NT2/D1 (cell line): Measurements from ENCODE around the gene ELP4.

Experiments used
- DNase-seq: peaks from one replicate; pipeline ENCODE4 v3.0.0-alpha.2; 2011; ENCODE audit warnings: low read depth, low spot score
- H3K27me3 ChIP-seq: 2 replicates; pipeline ENCODE4 v1.6.0; 2011; ENCODE audit warnings: mild to moderate bottlenecking; ENCODE audit not compliant: insufficient read length, insufficient read depth
- H3K36me3 ChIP-seq: 2 replicates; pipeline ENCODE4 v1.6.1; 2011; ENCODE audit warnings: mild to moderate bottlenecking, low read length, mixed read lengths; ENCODE audit not compliant: insufficient read depth, insufficient read length
- H3K4me1 ChIP-seq: 2 replicates; pipeline ENCODE4 v1.5.1; 2011; ENCODE audit not compliant: insufficient read depth, insufficient read length
- H3K4me3 ChIP-seq: 2 replicates; pipeline ENCODE4 v1.5.1; 2011; ENCODE audit warnings: low read depth; ENCODE audit not compliant: insufficient read length
- H3K9ac ChIP-seq: 2 replicates; pipeline ENCODE4 v1.6.0; 2011; ENCODE audit warnings: low read depth; ENCODE audit not compliant: insufficient read length
- H3K9me3 ChIP-seq: 2 replicates; pipeline ENCODE4 v1.5.1; 2011; ENCODE audit warnings: mild to moderate bottlenecking, low read length; ENCODE audit not compliant: insufficient read depth
- SUZ12 ChIP-seq: IDR thresholded peaks from 2 replicates; pipeline ENCODE4 v1.6.1; 2011; ENCODE audit not compliant: insufficient read length, insufficient read depth; ENCODE audit errors: extremely low read depth
- YY1 ChIP-seq: IDR thresholded peaks from 2 replicates; pipeline ENCODE4 v1.6.1; 2011; ENCODE audit not compliant: insufficient read length, insufficient read depth
- ZNF274 ChIP-seq: IDR thresholded peaks from 2 replicates; pipeline ENCODE4 v1.6.1; 2011; ENCODE audit warnings: mild to moderate bottlenecking, low read depth, low read length

The ELP4 gene

GRCh38 chr11:31706357-31706756 is 196.8 kb downstream of the ELP4 start:
- no peak for DNase-seq
- no peaks in the 10 kb centered on the region for H3K9me3 ChIP-seq
- no peak overlapping the region for H3K9ac ChIP-seq
- H3K36me3 ChIP-seq, result no peaks in the 10 kb centered on the region
- TF ChIP-seq YY1 (no peak), SUZ12 (no peak), ZNF274 (no peak)
- no peak overlapping the region for H3K4me3 ChIP-seq
- no peaks in the 10 kb centered on the region for H3K4me1 ChIP-seq
- no peaks in the 10 kb centered on the region for H3K27me3 ChIP-seq

GRCh38 chr11:31711137-31711536 is 201.6 kb downstream of the ELP4 start:
- no peak overlapping the region for H3K4me3 ChIP-seq
- H3K9ac ChIP-seq, result no peak overlapping the region
- no peaks in the 10 kb centered on the region for H3K27me3 ChIP-seq
- DNase-seq, result no peak
- H3K36me3 ChIP-seq, result no peaks in the 10 kb centered on the region
- H3K4me1 ChIP-seq, result no peaks in the 10 kb centered on the region
- no peak for TF ChIP-seq SUZ12
- no peak for TF ChIP-seq YY1
- no peak for TF ChIP-seq ZNF274
- H3K9me3 ChIP-seq, result no peaks in the 10 kb centered on the region

GRCh38 chr11:31712851-31713250 is 203.3 kb downstream of the ELP4 start:
- TF ChIP-seq YY1, result no peak
- no peak for TF ChIP-seq ZNF274
- TF ChIP-seq SUZ12, result no peak
- no peaks in the 10 kb centered on the region for H3K27me3 ChIP-seq
- no peaks in the 10 kb centered on the region for H3K4me1 ChIP-seq

DNA sequence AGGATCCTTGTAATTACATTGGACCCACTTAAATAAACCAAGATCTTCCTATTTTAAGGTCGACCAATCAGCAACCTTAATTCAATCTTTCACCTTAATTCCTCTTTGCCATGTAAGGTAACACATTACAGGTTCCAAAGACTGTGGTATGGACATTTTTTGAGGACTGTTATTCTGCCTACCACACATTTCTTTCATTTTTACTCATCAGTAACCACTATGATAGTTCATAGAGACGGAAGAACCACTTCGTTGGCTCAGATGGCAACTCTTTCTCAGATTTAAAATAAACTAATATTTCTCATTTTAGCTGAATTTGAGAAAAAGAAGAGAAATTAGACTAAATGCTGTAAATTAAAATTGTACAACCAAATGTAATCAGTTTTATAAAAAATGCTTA is 205.3 kb downstream of the ELP4 start:
- H3K4me1 ChIP-seq, result no peaks in the 10 kb centered on the region
- no peaks in the 10 kb centered on the region for H3K9me3 ChIP-seq
- H3K9ac ChIP-seq, result no peak overlapping the region
- H3K36me3 ChIP-seq, result no peaks in the 10 kb centered on the region
- TF ChIP-seq ZNF274, result no peak
- no peak for TF ChIP-seq SUZ12
- no peak for TF ChIP-seq YY1
- H3K27me3 ChIP-seq, result no peaks in the 10 kb centered on the region
- H3K4me3 ChIP-seq, result no peak overlapping the region
- DNase-seq, result no peak

More at GRCh38 chr11:31712851-31713250, 203.3 kb downstream of the ELP4 start:
- H3K9ac ChIP-seq, result no peak overlapping the region
- H3K4me3 ChIP-seq, result no peak overlapping the region
- H3K9me3 ChIP-seq, result no peaks in the 10 kb centered on the region
- no peaks in the 10 kb centered on the region for H3K36me3 ChIP-seq
- no peak for DNase-seq

DNA sequence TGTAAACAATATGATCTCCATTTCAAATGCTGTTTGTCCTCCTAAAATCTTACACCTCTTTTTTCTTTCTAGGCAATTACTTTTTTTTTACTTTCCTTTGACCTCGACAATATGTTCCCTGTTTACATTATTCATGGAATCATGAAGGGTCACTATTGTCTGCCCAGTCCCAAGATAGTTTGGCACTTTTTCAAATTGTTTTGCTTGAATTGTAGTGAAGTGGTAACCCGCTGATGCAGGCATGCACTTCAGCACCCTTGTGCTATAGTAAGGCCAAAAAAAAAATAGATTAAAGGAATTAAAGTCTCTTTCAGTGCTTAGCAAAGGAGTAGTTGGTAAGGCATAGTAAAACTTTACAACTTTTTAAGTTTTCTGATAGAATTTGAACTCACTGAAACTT is 210.7 kb downstream of the ELP4 start:
- H3K27me3 ChIP-seq, result no peaks in the 10 kb centered on the region
- H3K36me3 ChIP-seq, result no peaks in the 10 kb centered on the region
- no peak overlapping the region for H3K4me3 ChIP-seq
- H3K9ac ChIP-seq, result no peak overlapping the region
- no peaks in the 10 kb centered on the region for H3K4me1 ChIP-seq
- no peak for DNase-seq
- no peaks in the 10 kb centered on the region for H3K9me3 ChIP-seq
- TF ChIP-seq YY1, result no peak
- no peak for TF ChIP-seq SUZ12
- no peak for TF ChIP-seq ZNF274

DNA sequence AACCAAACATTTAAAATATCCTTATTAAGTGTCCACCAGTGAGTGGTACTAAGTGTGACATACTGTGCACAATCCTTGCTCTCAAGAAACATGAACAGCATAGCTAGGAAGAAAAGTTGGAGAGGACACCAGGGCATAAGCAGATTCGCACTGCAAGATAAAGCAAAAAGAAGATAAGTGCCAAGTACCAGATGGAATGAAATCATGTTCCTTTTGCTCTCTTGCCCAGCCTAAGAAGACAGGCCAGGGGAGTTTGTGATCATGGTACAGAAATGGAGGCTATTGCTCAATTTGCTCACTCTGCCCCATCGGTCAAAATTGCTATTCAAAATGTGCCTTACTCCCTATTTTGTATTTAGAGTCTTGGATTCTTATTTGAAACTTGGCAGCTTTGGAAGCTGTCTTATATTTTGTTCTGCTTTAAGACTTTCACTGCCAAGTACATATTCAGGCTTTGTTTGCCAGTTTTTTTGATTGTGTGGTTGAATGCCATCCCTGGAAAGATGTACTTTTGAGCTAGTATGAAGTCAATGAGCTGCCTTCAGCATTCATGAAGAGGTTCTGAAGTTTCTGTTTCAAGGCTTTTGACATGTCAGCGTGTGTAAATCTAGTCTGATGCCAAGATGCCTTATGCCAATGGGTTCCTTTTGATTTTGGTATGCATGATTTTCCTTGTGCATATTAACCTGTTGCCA is 211.3 kb downstream of the ELP4 start:
- Histone ChIP-seq H3K27me3 (no peaks in the 10 kb centered on the region), H3K9ac (no peak overlapping the region), H3K36me3 (no peaks in the 10 kb centered on the region), H3K4me1 (no peaks in the 10 kb centered on the region), H3K4me3 (no peak overlapping the region), H3K9me3 (no peaks in the 10 kb centered on the region)
- no peak for TF ChIP-seq ZNF274
- TF ChIP-seq SUZ12, result no peak
- no peak for TF ChIP-seq YY1
- DNase-seq, result no peak

- no peak overlapping the region for H3K9ac ChIP-seq
- H3K9me3 ChIP-seq, result no peaks in the 10 kb centered on the region
- DNase-seq, result no peak
- H3K27me3 ChIP-seq, result no peaks in the 10 kb centered on the region
- no peak overlapping the region for H3K4me3 ChIP-seq
- no peaks in the 10 kb centered on the region for H3K36me3 ChIP-seq
- no peak for TF ChIP-seq YY1
- no peaks in the 10 kb centered on the region for H3K4me1 ChIP-seq
These were observed 213.2 kb downstream of the ELP4 start for GRCh38 chr11:31722754-31723153.

DNA sequence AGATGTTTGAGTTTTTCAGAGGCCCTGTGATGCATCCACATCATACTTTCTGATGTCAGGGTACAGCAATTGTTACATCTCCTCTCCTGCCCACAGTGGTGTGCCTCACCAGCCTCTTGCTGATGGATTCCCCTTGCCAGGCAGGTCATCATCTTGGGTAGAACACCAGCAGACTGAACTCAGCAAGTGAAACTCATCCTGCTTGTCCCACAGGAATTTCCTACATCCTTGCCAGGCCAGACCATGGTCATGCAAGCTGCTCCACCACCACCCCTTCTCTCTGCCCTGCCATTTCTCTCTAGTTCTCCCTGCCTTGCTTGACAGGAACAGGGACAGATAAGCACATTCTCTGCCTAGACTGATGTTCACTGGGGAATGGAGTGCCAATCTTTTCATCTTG is 215.6 kb downstream of the ELP4 start:
- Histone ChIP-seq H3K9me3 (no peaks in the 10 kb centered on the region), H3K9ac (no peak overlapping the region), H3K4me3 (no peak overlapping the region), H3K4me1 (no peaks in the 10 kb centered on the region), H3K36me3 (no peaks in the 10 kb centered on the region), H3K27me3 (no peaks in the 10 kb centered on the region)
- TF ChIP-seq YY1, result no peak
- no peak for TF ChIP-seq ZNF274
- TF ChIP-seq SUZ12, result no peak
- no peak for DNase-seq
